Activated CD4-positive, CD25-positive, alpha-beta regulatory T cell (primary cell): ENCODE measurements around the gene MPC1L.
"Not testable (repeated sequence)": the region's sequence is repeated elsewhere in the genome, so short reads cannot be mapped to it uniquely, and the experiment has no call there.

Source experiments
- DNase-seq, 4 experiments: peaks; one replicate each; lab custom pipeline; 2025; lab: John Stamatoyannopoulos, UW

MPC1L gene

GRCh38 chrX:40623139-40623536, at the start of gene MPC1L:
Gene MPC1L (plus strand): TSS chrX:40623428. CDS start chrX:40623566, 138 bp downstream.
- DNase-seq = no peak

DNA sequence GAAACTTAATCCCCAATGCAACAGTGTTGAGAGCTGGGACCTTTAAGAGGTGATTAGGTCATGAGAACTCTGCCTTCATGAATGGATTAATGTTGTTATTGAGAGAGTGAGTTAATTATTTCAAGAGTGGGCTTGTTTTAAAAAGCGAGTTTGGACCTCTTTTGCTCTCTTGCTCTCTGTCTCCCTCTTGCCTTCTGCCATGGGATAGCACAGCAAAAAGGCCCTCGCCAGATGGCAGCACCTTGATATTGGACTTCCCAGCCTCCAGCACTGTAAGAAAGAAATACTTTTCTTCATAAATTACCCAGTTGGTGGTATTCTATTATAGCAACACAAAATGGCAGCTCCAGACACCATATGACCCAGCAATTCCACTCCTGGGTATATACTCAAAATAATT, 49.5 kb upstream of the MPC1L start:
- no peak for DNase-seq

DNA sequence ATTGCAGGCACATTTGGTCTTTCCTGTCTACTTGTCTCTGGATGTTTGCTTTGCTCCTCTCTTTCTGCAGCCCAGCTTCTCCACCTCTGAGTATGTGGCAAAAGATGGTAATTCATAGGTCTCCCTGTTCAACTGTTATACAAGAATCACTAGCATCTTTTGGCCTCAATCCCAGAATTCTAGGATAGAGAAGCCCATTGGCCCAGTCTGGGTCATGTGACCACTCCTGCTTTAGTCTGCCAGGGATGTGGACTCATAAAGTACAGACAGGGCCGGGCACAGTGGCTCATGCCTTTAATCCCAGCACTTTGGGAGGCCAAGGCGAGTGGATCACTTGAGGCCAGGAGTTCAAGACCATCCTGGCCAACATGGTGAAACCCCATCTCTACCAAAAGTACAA, 47.8 kb upstream of the MPC1L start:
- DNase-seq = not testable (repeated sequence)

GRCh38 chrX:40576291-40576690, 46.9 kb upstream of the MPC1L start:
- no peak for DNase-seq

DNA sequence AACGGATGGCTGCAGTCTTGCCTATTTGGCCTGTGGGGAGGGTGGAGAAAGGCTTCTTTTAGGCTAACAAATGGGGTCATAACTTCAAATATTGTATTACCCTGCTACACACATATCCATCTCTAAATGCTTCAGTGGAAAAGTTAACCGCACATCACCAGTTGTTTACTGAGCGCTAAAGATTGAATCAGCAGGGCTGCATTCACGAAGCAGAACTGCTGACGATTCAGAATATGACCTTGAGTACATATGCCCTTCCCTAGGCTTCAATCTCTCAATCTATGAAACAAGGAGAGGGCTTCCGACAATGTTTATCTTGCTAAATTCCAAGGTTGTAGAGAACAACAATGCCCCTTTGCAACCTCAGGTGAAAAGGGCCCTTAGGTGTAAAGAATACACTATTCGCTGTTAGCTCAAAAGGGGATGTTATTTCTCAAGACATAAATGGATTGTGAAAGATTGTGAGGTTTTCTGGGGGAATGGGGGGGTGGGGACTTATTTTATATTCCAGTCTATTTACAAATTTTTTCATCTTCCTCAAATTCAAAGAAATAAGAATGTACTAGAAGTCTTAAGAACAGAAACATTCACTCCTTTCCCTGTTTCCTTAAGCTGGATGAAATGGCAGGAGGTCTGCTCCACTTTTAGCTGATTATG, 45.1 kb upstream of the MPC1L start:
- no peak for DNase-seq

- DNase-seq = no peak
Measured at GRCh38 chrX:40579141-40579540, 44.1 kb upstream of the MPC1L start.

GRCh38 chrX:40579900-40580536, 43.2 kb upstream of the MPC1L start:
- DNase-seq = no peak

GRCh38 chrX:40580537-40581335, 42.5 kb upstream of the MPC1L start, which contains the start of gene ATP6AP2:
Gene ATP6AP2 (plus strand): TSS chrX:40580970. CDS start chrX:40581066, 96 bp downstream.
- peak; percentile 65 to 77 (median 74) for DNase-seq

GRCh38 chrX:40581336-40581920, 41.8 kb upstream of the MPC1L start:
- DNase-seq = no peak

- not testable (repeated sequence) for DNase-seq
Measured at GRCh38 chrX:40582178-40582577, 41.0 kb upstream of the MPC1L start.

DNA sequence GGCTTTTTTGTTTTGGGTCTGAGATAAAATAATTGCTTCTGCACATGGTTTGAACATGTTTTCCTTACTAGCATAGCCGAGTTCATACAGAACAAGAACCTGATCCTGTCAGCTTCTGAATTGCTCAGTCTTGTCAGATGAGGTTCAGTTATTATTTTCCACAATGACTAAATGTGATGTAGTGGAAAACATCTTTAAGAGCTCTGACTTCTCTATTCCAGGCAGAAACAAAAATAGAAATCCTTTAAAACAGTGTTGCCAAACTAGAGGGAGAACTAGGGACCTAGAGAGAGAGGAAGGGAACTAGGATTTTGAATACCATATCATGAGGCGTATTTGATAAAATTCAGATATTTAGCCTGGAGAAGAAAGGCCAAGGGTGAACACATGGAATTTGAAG, 40.4 kb upstream of the MPC1L start:
- no peak for DNase-seq

DNA sequence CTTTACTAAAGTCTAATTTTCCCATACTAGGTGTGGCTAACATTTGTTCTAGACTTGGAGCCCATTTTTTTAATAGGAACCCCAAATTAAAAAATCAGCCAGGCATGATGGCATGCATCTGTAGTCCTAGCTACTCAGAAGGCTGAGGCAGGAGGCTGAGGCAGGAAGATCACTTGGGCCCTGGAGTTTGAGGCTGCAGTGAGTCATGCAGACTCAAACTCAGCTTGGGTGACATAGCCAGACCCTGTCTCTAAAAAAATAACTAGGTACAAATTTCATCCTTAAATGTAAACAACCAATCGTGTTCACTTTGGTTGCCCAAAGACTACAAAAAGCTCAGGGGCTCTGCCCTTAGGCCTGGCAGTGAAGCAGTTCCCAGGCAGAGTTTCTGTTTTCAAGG, 35.6 kb upstream of the MPC1L start:
- not testable (repeated sequence) for DNase-seq

GRCh38 chrX:40589616-40590321, 33.5 kb upstream of the MPC1L start:
- not testable (repeated sequence) for DNase-seq

DNA sequence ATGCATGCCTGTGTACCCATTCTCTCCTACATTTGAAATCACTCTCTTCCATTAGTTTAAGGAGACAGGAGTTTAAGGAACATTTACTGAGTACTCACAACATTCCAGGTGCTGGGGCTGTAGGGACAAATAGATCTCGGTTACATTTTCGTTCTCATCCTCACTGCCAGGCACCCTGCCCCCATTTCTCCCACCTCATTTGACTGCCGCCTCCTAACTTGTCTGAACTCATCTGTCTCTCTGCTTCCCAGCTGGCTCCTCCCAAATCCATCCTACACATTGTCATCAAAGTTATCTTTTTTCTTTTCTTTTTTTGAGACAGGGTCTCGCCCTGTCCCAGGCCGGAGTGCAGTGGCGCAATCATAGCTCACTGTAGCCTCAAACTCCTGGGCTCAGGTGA, 19.8 kb upstream of the MPC1L start:
- DNase-seq = no peak

DNA sequence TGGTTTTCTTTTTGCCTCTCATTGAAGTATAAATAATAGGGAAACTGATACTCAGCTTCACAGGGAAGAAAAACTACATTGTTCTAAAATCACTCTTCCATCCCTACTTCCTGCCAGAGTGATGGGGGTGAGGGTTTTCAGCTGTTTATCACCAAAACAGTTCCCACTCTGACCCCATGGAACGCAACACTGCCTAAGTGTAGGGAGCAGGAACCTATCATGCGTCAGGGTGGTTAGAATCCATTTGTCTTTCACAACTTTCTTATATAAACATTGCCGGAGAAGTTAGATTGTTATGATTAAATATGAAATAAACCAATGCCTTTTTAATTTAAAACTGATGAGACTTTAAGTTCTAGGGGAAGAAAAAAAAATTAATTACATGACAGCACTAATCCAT, 15.8 kb upstream of the MPC1L start:
- DNase-seq = no peak

DNA sequence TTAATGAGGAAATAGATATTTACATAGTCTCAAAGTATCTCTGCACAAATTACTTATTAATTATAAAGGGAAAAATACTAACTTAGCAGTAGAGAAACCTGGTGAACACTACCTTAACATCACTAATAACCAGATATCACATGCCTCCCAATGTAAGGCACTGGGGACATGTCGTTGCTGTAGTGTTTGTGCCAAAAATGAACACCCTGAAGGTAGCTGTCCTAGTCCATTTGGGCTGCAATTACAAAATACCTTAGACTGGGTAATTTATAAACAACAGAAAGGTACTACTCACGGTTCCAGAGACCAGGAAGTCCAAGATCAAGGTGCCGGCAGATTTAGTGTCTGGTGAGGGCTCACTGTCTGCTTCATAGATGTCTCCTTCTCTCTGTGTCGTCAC, 10.7 kb upstream of the MPC1L start:
- DNase-seq = no peak

- no peak for DNase-seq
Measured at GRCh38 chrX:40615976-40616375, 7.3 kb upstream of the MPC1L start.

- no peak for DNase-seq
Measured at GRCh38 chrX:40617566-40617965, 5.7 kb upstream of the MPC1L start.

DNA sequence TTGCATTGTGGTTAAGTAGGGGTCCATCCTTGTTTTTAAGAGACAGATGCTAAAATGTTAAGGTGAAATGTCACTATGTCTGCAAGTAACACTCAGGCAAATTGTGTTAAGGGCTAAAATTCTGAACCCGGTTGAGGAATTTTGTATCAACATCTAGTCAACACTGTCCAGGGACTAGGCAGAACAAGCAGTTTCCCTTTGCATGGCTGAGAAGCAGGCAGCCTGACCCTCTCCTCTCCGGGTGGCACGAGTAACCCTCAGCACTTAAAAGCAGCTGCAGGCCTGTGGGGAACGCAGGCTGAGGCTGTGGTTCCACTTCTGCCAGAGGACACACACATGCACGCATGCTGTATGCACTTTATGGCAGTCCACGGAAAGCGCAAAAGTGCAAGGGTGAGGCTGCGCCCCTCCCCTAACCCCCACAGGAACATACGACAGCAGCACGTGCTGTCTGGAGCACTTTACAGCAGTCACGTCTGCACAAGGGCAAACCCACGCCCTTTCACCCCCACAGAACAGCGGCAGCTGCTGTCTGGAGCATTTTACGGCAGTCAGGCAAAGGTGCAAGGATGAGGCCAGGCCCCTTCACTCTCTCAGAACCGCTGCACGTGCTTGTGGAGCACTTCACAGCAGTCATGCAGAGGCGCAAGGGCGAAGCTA, 619 bp upstream of the MPC1L start:
- DNase-seq = no peak

GRCh38 chrX:40623665-40624064, 437 bp downstream of the MPC1L start:
- no peak for DNase-seq

GRCh38 chrX:40625294-40625693, 2.1 kb downstream of the MPC1L start:
- DNase-seq = no peak
